Measurements from ENCODE around the gene CCDC57. TPM values are rescaled to one million over a fixed set of nuclear protein-coding genes. Genes with fewer than 3 reads are reported as not detected.
A peak's percentile ranks its signal among the peaks of the same experiment; 100 is the strongest.
"Not testable (repeated sequence)": the region's sequence is repeated elsewhere in the genome, so short reads cannot be mapped to it uniquely, and the experiment has no call there.

Gene CCDC57
- total RNA-seq, 1 donor from 2014 or later, result 56.6 TPM

DNA sequence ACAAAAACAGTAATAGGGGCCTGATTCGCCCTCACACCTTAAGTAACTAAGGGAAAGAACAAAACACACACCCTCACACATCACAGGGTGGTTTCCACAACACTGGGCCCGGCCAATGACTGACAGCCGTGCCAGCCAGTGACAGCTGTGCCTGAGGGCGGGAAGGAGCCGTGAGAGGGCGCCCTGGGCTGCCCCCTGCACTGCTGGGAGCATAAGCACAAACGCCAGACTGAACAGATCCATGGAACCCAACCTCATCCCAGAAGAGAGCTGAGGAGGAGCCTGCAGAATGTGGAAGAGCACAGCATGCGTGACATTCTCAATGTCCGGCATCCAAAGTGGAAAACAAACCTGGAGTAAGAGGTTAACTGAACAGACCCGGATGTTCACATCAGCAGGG lies 44.8 kb upstream of the CCDC57 start:
- Mint-ChIP-seq H3K27me3 (no peaks in the 10 kb centered on the region), H3K4me3 (no peak overlapping the region), H3K9me3 (no peaks in the 10 kb centered on the region), H3K4me1 (peaks cover 6% of the 10 kb centered on the region), H3K36me3 (ENCODE audit: low read depth) (peaks cover 81% of the 10 kb centered on the region), H3K27ac (no peak overlapping the region)
- ChIA-PET POLR2A (interaction anchor here (1.5 kb wide), 1 partner anchor 15 kb away, joined by 3 read pairs; no protein-coding TSS in a partner anchor), CTCF (no interaction called here)
- DNase-seq (no peak), ATAC-seq (ENCODE audit: low read depth) (peak; percentile 71)
- no peak for TF ChIP-seq CTCF (IDR thresholded peaks at IDR 0.05)
- intact Hi-C loops (cut with micrococcal nuclease), result no loop called here

GRCh38 chr17:82256242-82256885 lies 43.7 kb upstream of the CCDC57 start:
- ATAC-seq (ENCODE audit: low read depth) (no peak), DNase-seq (no peak)
- Mint-ChIP-seq H3K27me3 (no peaks in the 10 kb centered on the region), H3K9me3 (no peaks in the 10 kb centered on the region), H3K27ac (peak overlapping the region; percentile 24), H3K4me3 (no peak overlapping the region), H3K4me1 (peaks cover 6% of the 10 kb centered on the region), H3K36me3 (ENCODE audit: low read depth) (peaks cover 81% of the 10 kb centered on the region)
- ChIA-PET CTCF (no interaction called here), POLR2A (interaction anchor here (1.5 kb wide), 1 partner anchor 10 kb away, joined by 4 read pairs; no protein-coding TSS in a partner anchor)
- intact Hi-C loops (cut with micrococcal nuclease), result no loop called here
- no peak for TF ChIP-seq CTCF (IDR thresholded peaks at IDR 0.05)

DNA sequence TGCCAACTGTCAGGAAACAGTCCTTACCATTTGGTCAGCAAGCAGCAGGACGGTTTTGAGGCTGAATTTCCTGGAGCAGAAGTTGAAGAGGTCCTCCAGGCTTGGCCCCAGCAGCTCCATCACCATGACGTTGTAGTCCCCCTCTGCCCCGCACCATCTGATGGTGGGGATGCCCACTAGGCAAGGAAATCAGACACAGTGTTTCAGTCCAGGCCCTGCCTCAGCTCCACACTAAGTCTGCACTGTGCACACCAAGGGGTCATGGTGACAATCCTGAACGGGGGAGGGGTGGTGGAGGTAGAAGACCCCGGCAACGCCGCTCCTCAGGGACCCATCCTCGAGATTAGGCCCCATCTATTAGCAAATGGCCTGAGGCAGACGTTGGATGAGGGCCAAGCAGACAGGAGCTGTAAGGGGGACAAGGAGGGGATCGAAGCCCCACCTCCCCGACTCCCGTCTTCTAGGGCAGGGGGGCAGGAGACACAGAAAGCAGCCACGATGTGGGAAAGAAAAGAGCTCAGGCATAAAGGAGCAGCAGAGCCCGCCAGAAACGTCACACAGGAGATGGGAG lies 42.8 kb upstream of the CCDC57 start:
- H3K27me3 Mint-ChIP-seq, result no peaks in the 10 kb centered on the region
- DNase-seq (no peak), ATAC-seq (ENCODE audit: low read depth) (no peak)
- intact Hi-C loops (cut with micrococcal nuclease), result no loop called here
- H3K36me3 Mint-ChIP-seq (ENCODE audit: low read depth), result peaks cover 81% of the 10 kb centered on the region
- H3K9me3 Mint-ChIP-seq, result no peaks in the 10 kb centered on the region
- POLR2A ChIA-PET, result interaction anchor here (1.5 kb wide), 1 partner anchor 9 kb away, joined by 4 read pairs; no protein-coding TSS in a partner anchor
- no peak for TF ChIP-seq CTCF (IDR thresholded peaks at IDR 0.05)
- H3K27ac Mint-ChIP-seq, result no peak overlapping the region
- CTCF ChIA-PET, result no interaction called here
- H3K4me1 Mint-ChIP-seq, result peaks cover 6% of the 10 kb centered on the region
- H3K4me3 Mint-ChIP-seq, result no peak overlapping the region

DNA sequence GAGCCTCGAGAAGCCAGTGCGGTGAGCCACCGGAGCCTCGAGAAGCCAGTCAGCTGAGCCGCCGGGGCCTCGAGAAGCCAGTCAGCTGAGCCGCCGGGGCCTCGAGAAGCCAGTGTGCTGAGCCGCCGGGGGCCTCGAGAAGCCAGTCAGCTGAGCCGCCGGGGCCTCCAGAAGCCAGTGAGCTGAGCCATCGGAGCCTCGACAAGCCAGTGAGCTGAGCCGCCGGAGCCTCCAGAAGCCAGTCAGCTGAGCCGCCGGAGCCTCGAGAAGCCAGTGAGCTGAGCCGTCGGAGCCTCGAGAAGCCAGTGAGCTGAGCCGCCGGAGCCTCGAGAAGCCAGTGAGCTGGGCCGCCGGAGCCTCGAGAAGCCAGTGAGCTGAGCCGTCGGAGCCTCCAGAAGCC lies 42.1 kb upstream of the CCDC57 start:
- DNase-seq; CTCF ChIA-PET; ATAC-seq (ENCODE audit: low read depth); H3K9me3 Mint-ChIP-seq; H3K4me3 Mint-ChIP-seq; H3K4me1 Mint-ChIP-seq; H3K27me3 Mint-ChIP-seq; intact Hi-C loops (cut with micrococcal nuclease); H3K27ac Mint-ChIP-seq: not testable (repeated sequence)
- H3K36me3 Mint-ChIP-seq (ENCODE audit: low read depth), result peaks cover 76% of the 10 kb centered on the region
- POLR2A ChIA-PET, result interaction anchor here (0.6 to 1.5 kb wide), 2 partner anchors 8 to 143 kb away, joined by 3 to 4 read pairs; no protein-coding TSS in a partner anchor

- H3K9me3 Mint-ChIP-seq; H3K4me3 Mint-ChIP-seq; H3K4me1 Mint-ChIP-seq; CTCF ChIA-PET; DNase-seq; H3K27ac Mint-ChIP-seq; intact Hi-C loops (cut with micrococcal nuclease); H3K27me3 Mint-ChIP-seq; ATAC-seq (ENCODE audit: low read depth): not testable (repeated sequence)
- peaks cover 74% of the 10 kb centered on the region for H3K36me3 Mint-ChIP-seq (ENCODE audit: low read depth)
- POLR2A ChIA-PET, result interaction anchor here (0.6 kb wide), 1 partner anchor 143 kb away, joined by 3 read pairs; no protein-coding TSS in a partner anchor
Measured at GRCh38 chr17:82254096-82254495, 41.5 kb upstream of the CCDC57 start.

DNA sequence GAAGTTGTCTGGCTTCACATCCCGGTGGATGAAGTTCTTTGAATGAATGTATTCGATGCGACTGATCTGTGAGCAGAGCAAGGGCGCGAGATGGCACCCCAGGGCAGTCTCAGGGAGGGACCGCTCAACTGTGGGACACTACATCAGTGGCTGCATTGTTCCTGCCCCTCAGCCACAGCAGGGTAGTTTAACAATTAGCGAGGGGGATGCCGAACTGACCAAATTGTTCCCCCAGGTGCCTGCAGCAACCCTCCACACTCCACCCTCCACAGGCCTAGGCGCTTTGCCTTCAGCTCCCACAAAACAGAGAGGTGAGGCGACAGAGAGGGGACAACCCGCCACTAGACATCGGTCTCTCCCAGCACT lies 40.5 kb upstream of the CCDC57 start:
- peaks cover 6% of the 10 kb centered on the region for H3K4me1 Mint-ChIP-seq
- no peak for TF ChIP-seq CTCF (IDR thresholded peaks at IDR 0.05)
- intact Hi-C loops (cut with micrococcal nuclease), result no loop called here
- POLR2A ChIA-PET, result no interaction called here
- ATAC-seq (ENCODE audit: low read depth) (no peak), DNase-seq (no peak)
- H3K9me3 Mint-ChIP-seq, result no peaks in the 10 kb centered on the region
- H3K27me3 Mint-ChIP-seq, result no peaks in the 10 kb centered on the region
- no peak overlapping the region for H3K4me3 Mint-ChIP-seq
- H3K36me3 Mint-ChIP-seq (ENCODE audit: low read depth), result peaks cover 73% of the 10 kb centered on the region
- no peak overlapping the region for H3K27ac Mint-ChIP-seq
- CTCF ChIA-PET, result no interaction called here

All from activated B cell treated with CpG ODN at 0.5 μM for 24 hours (primary cell).